Effector memory CD4-positive, alpha-beta T cell (primary cell): ENCODE measurements around the gene MOSPD3.
"Not testable (repeated sequence)": the region's sequence is repeated elsewhere in the genome, so short reads cannot be mapped to it uniquely, and the experiment has no call there.

Source experiments
- DNase-seq, 3 donors: peaks; one replicate each; pipeline ENCODE4 v3.0.0-alpha.2; 2020
- H3K27ac ChIP-seq: 2 replicates; pipeline ENCODE4 v1.7.0; 2013; ENCODE audit warnings: mild to moderate bottlenecking, low read length, moderate library complexity; ENCODE audit not compliant: insufficient read depth, poor library complexity, severe bottlenecking
- H3K27me3 ChIP-seq: replicated peaks from 2 replicates; pipeline ENCODE4 v1.7.0; 2013; ENCODE audit warnings: mild to moderate bottlenecking, low read length; ENCODE audit not compliant: insufficient read depth, control insufficient read depth, poor library complexity, severe bottlenecking
- H3K36me3 ChIP-seq: 2 replicates; pipeline ENCODE4 v1.7.0; 2013; ENCODE audit warnings: mild to moderate bottlenecking, low read length, moderate library complexity; ENCODE audit not compliant: control insufficient read depth, insufficient read depth
- H3K4me1 ChIP-seq: 2 replicates; pipeline ENCODE4 v1.7.0; 2013; ENCODE audit warnings: low read length, mild to moderate bottlenecking; ENCODE audit not compliant: control insufficient read depth, insufficient read depth, poor library complexity, severe bottlenecking
- H3K4me3 ChIP-seq: 2 replicates; pipeline ENCODE4 v1.7.0; 2013; ENCODE audit warnings: low read length, low read depth, mild to moderate bottlenecking; ENCODE audit not compliant: insufficient read depth, poor library complexity, severe bottlenecking
- H3K9me3 ChIP-seq: 2 replicates; pipeline ENCODE4 v1.7.0; 2013; ENCODE audit warnings: mild to moderate bottlenecking, low read length, moderate library complexity; ENCODE audit not compliant: control insufficient read depth

MOSPD3 gene

GRCh38 chr7:100641463-100641859 is 29.1 kb downstream of the MOSPD3 start, which contains the start of gene TFR2:
Gene TFR2, minus strand, starts transcription at chr7:100641552. Its CDS starts 43 bp downstream, at chr7:100641509.
- DNase-seq, result no peak
- H3K9me3 ChIP-seq, result no peaks in the 10 kb centered on the region
- H3K4me1 ChIP-seq, result no peaks in the 10 kb centered on the region
- H3K27ac ChIP-seq, result no peak within 1 kb of the TSS
- no peaks in the 10 kb centered on the region for H3K36me3 ChIP-seq
- H3K4me3 ChIP-seq, result no peak within 1 kb of the TSS
- no peaks in the 10 kb centered on the region for H3K27me3 ChIP-seq

DNA sequence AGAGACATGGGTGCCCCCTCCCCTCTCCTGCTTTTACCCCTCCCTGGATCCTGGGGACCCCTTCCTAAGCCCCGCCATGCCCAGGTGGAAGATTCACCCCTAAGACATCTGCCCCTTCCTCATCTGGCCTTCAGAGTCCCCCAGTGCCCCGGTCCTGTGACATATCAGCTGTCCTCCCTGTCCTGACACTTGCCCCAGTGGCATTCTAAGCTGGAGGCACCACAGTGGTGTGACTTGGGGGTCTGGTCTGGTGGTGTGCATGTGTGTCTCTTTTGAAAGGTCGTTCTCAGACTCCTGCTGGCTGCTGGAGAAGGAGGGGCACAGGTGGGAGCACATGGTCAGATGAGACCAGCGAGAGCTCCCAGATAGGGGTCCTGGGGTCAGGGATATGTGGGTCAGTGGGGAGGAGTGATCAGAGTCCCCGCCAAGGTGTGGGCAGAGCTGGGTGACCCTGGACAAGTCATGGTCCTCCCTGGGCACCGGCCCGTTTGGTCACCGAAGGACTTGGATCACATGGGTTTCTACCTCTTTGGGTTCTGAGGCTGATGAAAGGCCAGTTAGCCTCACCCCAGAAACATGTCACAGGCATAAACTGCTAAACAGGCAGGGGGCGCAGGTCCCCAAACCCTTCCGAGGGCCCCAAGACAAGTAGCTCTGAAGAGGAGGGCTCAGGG is 29.7 kb downstream of the MOSPD3 start:
- Histone ChIP-seq H3K36me3 (no peaks in the 10 kb centered on the region), H3K27ac (no peak overlapping the region), H3K4me3 (no peak overlapping the region), H3K9me3 (no peaks in the 10 kb centered on the region), H3K27me3 (no peaks in the 10 kb centered on the region), H3K4me1 (no peaks in the 10 kb centered on the region)
- DNase-seq, result no peak

- no peaks in the 10 kb centered on the region for H3K36me3 ChIP-seq
- H3K4me1 ChIP-seq, result no peaks in the 10 kb centered on the region
- H3K27ac ChIP-seq, result no peak overlapping the region
- no peaks in the 10 kb centered on the region for H3K27me3 ChIP-seq
- H3K4me3 ChIP-seq, result no peak overlapping the region
- DNase-seq, result no peak
- no peaks in the 10 kb centered on the region for H3K9me3 ChIP-seq
Observed at GRCh38 chr7:100642534-100642907, 30.2 kb downstream of the MOSPD3 start.

GRCh38 chr7:100649826-100650565 is 37.7 kb downstream of the MOSPD3 start:
- Histone ChIP-seq H3K27me3 (peaks cover 6% of the 10 kb centered on the region), H3K27ac (no peak overlapping the region), H3K9me3 (no peaks in the 10 kb centered on the region), H3K4me3 (no peak overlapping the region), H3K36me3 (no peaks in the 10 kb centered on the region), H3K4me1 (no peaks in the 10 kb centered on the region)
- DNase-seq, result no peak

GRCh38 chr7:100654908-100655831 is 42.8 kb downstream of the MOSPD3 start:
- Histone ChIP-seq H3K4me3 (no peak overlapping the region), H3K27ac (no peak overlapping the region), H3K9me3 (no peaks in the 10 kb centered on the region), H3K27me3 (peaks cover 26% of the 10 kb centered on the region), H3K4me1 (peaks cover 6% of the 10 kb centered on the region), H3K36me3 (no peaks in the 10 kb centered on the region)
- DNase-seq, result no peak

- no peak for DNase-seq
- Histone ChIP-seq H3K36me3 (no peaks in the 10 kb centered on the region), H3K27me3 (peaks cover 26% of the 10 kb centered on the region), H3K9me3 (no peaks in the 10 kb centered on the region), H3K27ac (no peak within 1 kb of the TSS), H3K4me1 (peaks cover 6% of the 10 kb centered on the region), H3K4me3 (no peak within 1 kb of the TSS)
Observed at GRCh38 chr7:100655908-100656674, 43.8 kb downstream of the MOSPD3 start, which contains the start of gene ACTL6B. Gene ACTL6B, minus strand, starts transcription at chr7:100656448. Its CDS starts 94 bp downstream, at chr7:100656354.

DNA sequence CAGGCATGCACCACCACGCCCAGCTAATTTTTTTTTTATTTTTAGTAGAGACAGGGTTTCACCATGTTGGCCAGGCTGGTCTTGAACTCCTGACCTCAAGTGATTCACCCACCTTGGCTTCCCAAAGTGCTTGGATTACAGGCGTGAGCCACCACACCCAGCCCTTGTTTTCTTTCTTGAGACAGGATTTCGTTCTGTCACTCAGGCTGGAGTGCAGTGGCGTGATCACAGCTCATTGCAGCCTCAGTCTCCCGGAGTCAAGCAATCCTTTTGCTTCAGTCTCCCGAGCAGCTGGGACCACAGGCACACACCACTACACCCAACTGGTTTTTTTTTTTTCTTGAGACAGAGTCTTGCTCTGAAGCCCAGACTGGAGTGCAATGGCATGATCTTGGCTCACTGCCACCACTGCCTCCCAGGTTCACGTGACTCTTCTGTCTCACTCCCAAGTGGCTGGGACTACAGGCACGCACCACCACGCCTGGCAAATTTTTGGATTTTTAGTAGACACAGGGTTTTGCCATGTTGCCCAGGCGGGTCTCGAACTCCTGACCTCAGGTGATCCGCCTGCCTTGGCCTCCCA is 49.9 kb downstream of the MOSPD3 start:
- H3K4me3 ChIP-seq, DNase-seq, H3K27me3 ChIP-seq, H3K36me3 ChIP-seq, H3K27ac ChIP-seq, H3K4me1 ChIP-seq, H3K9me3 ChIP-seq: not testable (repeated sequence)
